ENCODE results near the gene AEN.

GRCh38 chr15:88651971-88652370 lies 30.8 kb downstream of the AEN start:
- TF ChIP-seq, protein P1, sequence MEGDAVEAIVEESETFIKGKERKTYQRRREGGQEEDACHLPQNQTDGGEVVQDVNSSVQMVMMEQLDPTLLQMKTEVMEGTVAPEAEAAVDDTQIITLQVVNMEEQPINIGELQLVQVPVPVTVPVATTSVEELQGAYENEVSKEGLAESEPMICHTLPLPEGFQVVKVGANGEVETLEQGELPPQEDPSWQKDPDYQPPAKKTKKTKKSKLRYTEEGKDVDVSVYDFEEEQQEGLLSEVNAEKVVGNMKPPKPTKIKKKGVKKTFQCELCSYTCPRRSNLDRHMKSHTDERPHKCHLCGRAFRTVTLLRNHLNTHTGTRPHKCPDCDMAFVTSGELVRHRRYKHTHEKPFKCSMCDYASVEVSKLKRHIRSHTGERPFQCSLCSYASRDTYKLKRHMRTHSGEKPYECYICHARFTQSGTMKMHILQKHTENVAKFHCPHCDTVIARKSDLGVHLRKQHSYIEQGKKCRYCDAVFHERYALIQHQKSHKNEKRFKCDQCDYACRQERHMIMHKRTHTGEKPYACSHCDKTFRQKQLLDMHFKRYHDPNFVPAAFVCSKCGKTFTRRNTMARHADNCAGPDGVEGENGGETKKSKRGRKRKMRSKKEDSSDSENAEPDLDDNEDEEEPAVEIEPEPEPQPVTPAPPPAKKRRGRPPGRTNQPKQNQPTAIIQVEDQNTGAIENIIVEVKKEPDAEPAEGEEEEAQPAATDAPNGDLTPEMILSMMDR (conservative IDR thresholded peaks at IDR 0.05 in 1 of 2, IDR thresholded peaks at IDR 0.05 in 1 of 2; ENCODE audit: extremely low read depth in 1 of 2, insufficient read depth in 1 of 2, low read depth in 1 of 2, low read length in 2 of 2), result no peak
- TF ChIP-seq EZH2 (IDR thresholded peaks at IDR 0.05; ENCODE audit: borderline replicate concordance, low read length), result no peak

All from mammary epithelial cell (primary cell).